ENCODE measurements around the gene PCDHB11.
"Not testable (repeated sequence)": the region's sequence is repeated elsewhere in the genome, so short reads cannot be mapped to it uniquely, and the experiment has no call there.

DNA sequence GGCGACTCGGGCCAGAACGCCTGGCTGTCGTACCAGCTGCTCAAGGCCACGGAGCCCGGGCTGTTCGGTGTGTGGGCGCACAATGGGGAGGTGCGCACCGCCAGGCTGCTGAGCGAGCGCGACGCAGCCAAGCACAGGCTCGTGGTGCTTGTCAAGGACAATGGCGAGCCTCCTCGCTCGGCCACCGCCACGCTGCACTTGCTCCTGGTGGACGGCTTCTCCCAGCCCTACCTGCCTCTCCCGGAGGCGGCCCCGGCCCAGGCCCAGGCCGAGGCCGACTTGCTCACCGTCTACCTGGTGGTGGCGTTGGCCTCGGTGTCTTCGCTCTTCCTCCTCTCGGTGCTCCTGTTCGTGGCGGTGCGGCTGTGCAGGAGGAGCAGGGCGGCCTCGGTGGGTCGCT is 5.1 kb upstream of the PCDHB11 start:
- TF ChIP-seq, protein P1, sequence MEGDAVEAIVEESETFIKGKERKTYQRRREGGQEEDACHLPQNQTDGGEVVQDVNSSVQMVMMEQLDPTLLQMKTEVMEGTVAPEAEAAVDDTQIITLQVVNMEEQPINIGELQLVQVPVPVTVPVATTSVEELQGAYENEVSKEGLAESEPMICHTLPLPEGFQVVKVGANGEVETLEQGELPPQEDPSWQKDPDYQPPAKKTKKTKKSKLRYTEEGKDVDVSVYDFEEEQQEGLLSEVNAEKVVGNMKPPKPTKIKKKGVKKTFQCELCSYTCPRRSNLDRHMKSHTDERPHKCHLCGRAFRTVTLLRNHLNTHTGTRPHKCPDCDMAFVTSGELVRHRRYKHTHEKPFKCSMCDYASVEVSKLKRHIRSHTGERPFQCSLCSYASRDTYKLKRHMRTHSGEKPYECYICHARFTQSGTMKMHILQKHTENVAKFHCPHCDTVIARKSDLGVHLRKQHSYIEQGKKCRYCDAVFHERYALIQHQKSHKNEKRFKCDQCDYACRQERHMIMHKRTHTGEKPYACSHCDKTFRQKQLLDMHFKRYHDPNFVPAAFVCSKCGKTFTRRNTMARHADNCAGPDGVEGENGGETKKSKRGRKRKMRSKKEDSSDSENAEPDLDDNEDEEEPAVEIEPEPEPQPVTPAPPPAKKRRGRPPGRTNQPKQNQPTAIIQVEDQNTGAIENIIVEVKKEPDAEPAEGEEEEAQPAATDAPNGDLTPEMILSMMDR (IDR thresholded peaks at IDR 0.05): not testable (repeated sequence)
- TF ChIP-seq NR1H2 (CRISPR knock-in tag; IDR thresholded peaks at IDR 0.05); TEAD4 (CRISPR knock-in tag; IDR thresholded peaks at IDR 0.05); ZNF532 (CRISPR knock-in tag; IDR thresholded peaks at IDR 0.05; ENCODE audit: borderline replicate concordance); NFE2L1 (CRISPR knock-in tag; IDR thresholded peaks at IDR 0.05); GRHL2 (CRISPR knock-in tag; IDR thresholded peaks at IDR 0.05; ENCODE audit: insufficient replicate concordance, severe bottlenecking); STAT6 (CRISPR knock-in tag; conservative IDR thresholded peaks at IDR 0.05; ENCODE audit: low read depth); MLX (CRISPR knock-in tag; IDR thresholded peaks at IDR 0.05); NR2C2 (CRISPR knock-in tag; IDR thresholded peaks at IDR 0.05); FOXJ3 (CRISPR knock-in tag; IDR thresholded peaks at IDR 0.05; ENCODE audit: borderline replicate concordance); PREB (CRISPR knock-in tag; IDR thresholded peaks at IDR 0.05; ENCODE audit: borderline replicate concordance): not testable (repeated sequence)
- TF ChIP-seq, protein P2, sequence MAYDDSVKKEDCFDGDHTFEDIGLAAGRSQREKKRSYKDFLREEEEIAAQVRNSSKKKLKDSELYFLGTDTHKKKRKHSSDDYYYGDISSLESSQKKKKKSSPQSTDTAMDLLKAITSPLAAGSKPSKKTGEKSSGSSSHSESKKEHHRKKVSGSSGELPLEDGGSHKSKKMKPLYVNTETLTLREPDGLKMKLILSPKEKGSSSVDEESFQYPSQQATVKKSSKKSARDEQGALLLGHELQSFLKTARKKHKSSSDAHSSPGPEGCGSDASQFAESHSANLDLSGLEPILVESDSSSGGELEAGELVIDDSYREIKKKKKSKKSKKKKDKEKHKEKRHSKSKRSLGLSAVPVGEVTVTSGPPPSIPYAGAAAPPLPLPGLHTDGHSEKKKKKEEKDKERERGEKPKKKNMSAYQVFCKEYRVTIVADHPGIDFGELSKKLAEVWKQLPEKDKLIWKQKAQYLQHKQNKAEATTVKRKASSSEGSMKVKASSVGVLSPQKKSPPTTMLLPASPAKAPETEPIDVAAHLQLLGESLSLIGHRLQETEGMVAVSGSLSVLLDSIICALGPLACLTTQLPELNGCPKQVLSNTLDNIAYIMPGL (CRISPR knock-in tag; IDR thresholded peaks at IDR 0.05): not testable (repeated sequence)
- TF ChIP-seq, protein P3, sequence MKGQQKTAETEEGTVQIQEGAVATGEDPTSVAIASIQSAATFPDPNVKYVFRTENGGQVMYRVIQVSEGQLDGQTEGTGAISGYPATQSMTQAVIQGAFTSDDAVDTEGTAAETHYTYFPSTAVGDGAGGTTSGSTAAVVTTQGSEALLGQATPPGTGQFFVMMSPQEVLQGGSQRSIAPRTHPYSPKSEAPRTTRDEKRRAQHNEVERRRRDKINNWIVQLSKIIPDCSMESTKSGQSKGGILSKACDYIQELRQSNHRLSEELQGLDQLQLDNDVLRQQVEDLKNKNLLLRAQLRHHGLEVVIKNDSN (CRISPR knock-in tag; IDR thresholded peaks at IDR 0.05): not testable (repeated sequence)
